Hepatocyte (in vitro differentiated cells): ENCODE data around the gene NR2F1-AS1.

Experiments
- CTCF ChIP-seq: fragments of 200-600 bp; sonication (generic); IDR thresholded peaks from 2 replicates; pipeline ENCODE4 v1.5.1; 2016; ENCODE audit warnings: antibody characterized with exemption, mild to moderate bottlenecking; ENCODE audit not compliant: poor library complexity
- EZH2 ChIP-seq: fragments of 200-600 bp; sonication (generic); IDR thresholded peaks from 2 replicates; pipeline ENCODE4 v1.6.1; 2016; ENCODE audit warnings: antibody characterized with exemption, mild to moderate bottlenecking, borderline replicate concordance

- no peak for TF ChIP-seq CTCF
- no peak for TF ChIP-seq EZH2
Observed at GRCh38 chr5:93545872-93546271, 35.1 kb downstream of the NR2F1-AS1 start.
